WI38 (cell line): ENCODE data around the gene SERPINA10.

Experiments
- H3K4me3 ChIP-seq: 2 replicates; pipeline ENCODE4 v1.5.1; 2011; ENCODE audit warnings: low read depth, mild to moderate bottlenecking, control low read depth, low read length
- TF ChIP-seq, protein P1 (sequence below): IDR thresholded peaks from 2 replicates; pipeline ENCODE4 v1.5.1; 2012; ENCODE audit warnings: low read depth, mild to moderate bottlenecking, control low read depth, low read length

SERPINA10 gene

DNA sequence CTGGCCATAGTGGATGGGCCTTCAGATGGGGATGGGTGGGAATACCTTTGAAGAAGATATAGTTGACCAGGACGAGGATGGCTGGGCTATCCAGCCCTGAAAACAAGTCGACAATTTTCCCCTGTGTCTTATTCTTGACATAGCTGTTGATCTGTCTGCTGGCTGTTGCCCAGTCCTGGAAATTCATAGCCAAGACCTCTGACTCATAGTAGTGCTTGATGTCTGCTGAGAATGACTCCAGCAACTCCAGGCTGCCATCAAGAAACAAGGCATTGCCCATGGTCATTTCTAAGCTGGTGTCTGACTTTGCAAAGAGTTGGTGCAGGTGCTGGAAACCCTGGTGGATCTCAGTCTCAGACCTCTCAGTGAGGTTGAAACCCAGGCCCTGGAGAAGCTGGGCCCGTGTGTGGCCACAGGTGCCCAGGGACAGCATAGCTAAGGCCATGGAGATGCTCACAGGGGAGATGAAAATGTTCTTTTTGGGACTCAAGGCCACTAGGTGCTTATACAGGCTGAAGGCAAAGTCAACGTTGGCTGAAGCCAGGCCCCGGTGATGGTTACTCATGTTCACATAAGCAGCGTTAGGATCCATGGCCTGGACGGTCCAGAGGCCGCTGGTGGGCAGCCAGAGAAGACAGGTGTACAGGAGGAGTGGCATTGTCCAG is 21.1 kb upstream of the SERPINA10 start:
- no peak overlapping the region for H3K4me3 ChIP-seq
- TF ChIP-seq, protein P1, sequence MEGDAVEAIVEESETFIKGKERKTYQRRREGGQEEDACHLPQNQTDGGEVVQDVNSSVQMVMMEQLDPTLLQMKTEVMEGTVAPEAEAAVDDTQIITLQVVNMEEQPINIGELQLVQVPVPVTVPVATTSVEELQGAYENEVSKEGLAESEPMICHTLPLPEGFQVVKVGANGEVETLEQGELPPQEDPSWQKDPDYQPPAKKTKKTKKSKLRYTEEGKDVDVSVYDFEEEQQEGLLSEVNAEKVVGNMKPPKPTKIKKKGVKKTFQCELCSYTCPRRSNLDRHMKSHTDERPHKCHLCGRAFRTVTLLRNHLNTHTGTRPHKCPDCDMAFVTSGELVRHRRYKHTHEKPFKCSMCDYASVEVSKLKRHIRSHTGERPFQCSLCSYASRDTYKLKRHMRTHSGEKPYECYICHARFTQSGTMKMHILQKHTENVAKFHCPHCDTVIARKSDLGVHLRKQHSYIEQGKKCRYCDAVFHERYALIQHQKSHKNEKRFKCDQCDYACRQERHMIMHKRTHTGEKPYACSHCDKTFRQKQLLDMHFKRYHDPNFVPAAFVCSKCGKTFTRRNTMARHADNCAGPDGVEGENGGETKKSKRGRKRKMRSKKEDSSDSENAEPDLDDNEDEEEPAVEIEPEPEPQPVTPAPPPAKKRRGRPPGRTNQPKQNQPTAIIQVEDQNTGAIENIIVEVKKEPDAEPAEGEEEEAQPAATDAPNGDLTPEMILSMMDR, result no peak

DNA sequence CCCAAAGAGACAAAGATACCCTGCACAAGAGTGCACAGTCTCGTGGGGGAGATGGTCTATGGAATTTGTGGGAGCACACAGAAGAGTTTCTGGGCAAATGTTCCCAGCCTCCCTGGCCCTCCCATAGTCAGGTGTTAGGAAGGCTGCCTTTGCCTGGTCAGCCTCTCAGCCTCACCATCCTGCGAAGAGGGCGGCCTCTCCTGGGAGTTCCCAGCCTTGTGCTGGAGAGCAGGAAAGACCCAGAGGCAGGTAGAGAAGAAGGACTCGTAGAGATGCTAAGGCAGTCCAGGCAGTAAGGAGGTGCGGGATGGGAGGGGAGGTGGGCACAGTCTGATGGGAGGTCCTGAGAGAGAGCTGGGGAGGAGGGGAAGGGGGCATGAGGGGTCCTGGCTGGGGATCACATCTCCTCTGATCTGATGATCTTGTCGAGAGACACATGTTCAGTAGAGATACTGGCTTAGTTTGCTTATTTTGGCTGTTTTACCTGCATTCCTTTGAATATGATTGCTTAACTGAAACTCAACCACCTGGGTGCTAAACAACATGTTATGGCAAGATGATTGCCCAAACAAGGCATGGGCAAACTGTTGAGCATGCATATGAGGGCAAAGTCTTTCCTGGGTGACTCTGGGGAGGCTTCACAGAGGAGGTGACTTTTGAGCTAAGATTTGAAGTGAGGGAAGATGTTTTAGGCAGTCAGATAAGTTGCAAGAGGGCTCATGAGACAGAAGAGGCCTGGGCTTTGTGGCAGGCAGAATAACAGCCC is 19.6 kb upstream of the SERPINA10 start:
- TF ChIP-seq, protein P1, result no peak
- H3K4me3 ChIP-seq, result no peak overlapping the region

DNA sequence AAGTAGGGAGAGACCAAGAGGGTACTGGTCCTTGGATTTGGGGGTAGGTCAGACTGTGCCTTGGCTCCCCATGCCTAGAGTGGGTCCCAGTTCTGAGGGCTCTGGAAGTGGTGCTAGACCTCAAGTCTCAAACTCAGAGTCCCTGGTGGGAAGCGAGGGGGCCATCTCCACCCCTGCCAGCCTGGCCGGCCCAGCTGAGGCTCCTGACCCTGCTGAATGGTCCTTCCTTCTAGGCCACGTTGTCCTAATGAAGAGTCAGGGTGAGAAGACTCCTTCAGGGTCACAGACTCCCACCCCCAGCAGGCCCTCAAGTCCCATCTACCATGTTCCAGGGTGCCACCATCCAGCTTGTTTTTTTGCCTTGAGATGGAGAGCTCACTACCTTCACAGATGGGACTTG is 17.2 kb upstream of the SERPINA10 start:
- TF ChIP-seq, protein P1, result no peak
- no peak overlapping the region for H3K4me3 ChIP-seq

- no peak overlapping the region for H3K4me3 ChIP-seq
- TF ChIP-seq, protein P1, result no peak
Measured at GRCh38 chr14:94309721-94310120, 16.7 kb upstream of the SERPINA10 start.

- H3K4me3 ChIP-seq, result no peak overlapping the region
- TF ChIP-seq, protein P1, result no peak
Measured at GRCh38 chr14:94307410-94307992, 14.4 kb upstream of the SERPINA10 start.

- TF ChIP-seq, protein P1, result no peak
- H3K4me3 ChIP-seq, result no peak overlapping the region
Measured at GRCh38 chr14:94306047-94306978, 13.2 kb upstream of the SERPINA10 start.
